Neural cell (in vitro differentiated cells): ENCODE results near the gene BMAL2. TPM values are rescaled to one million over a fixed set of nuclear protein-coding genes. Genes with fewer than 3 reads are reported as not detected.

Source experiments
- H2AFZ ChIP-seq: fragments of 200-600, 300-800 bp; sonication (generic), shearing (Covaris generic); 2 replicates; pipeline ENCODE4 v1.6.0; 2014; ENCODE audit warnings: low read depth, mild to moderate bottlenecking, antibody characterized with exemption, low read length, moderate library complexity
- H3F3A ChIP-seq: fragments of 200-600 bp; shearing (Covaris generic); 2 replicates; pipeline ENCODE4 v1.6.1; 2016; ENCODE audit warnings: mild to moderate bottlenecking, moderate library complexity, mixed read lengths, antibody characterized with exemption, low read length; ENCODE audit not compliant: insufficient read depth, poor library complexity, severe bottlenecking
- H3K27ac ChIP-seq: fragments of 200-600, 300-800 bp; sonication (generic), shearing (Covaris generic); 2 replicates; pipeline ENCODE4 v1.5.1; 2014; ENCODE audit warnings: mild to moderate bottlenecking, low read length, moderate library complexity
- H3K27me3 ChIP-seq: fragments of 300-800, 200-600 bp; sonication (generic), shearing (Covaris generic); 2 replicates; pipeline ENCODE4 v1.6.0; 2014; ENCODE audit warnings: mild to moderate bottlenecking, low read depth, low read length, moderate library complexity; ENCODE audit not compliant: insufficient read depth
- H3K36me3 ChIP-seq: fragments of 300-800, 200-600 bp; sonication (generic), shearing (Covaris generic); 2 replicates; pipeline ENCODE4 v1.5.1; 2014; ENCODE audit warnings: mild to moderate bottlenecking, antibody characterized with exemption, low read length, moderate library complexity; ENCODE audit not compliant: insufficient read depth
- H3K4me2 ChIP-seq: fragments of 300-800, 200-600 bp; sonication (generic), shearing (Covaris generic); 2 replicates; pipeline ENCODE4 v1.6.0; 2014; ENCODE audit warnings: mild to moderate bottlenecking, low read length
- H3K4me3 ChIP-seq: fragments of 300-800, 200-600 bp; sonication (generic), shearing (Covaris generic); 2 replicates; pipeline ENCODE4 v1.5.1; 2014; ENCODE audit warnings: mild to moderate bottlenecking, low read length, moderate library complexity
- H3K79me2 ChIP-seq: fragments of 200-600 bp; shearing (Covaris generic); replicated peaks from 2 replicates; pipeline ENCODE4 v1.6.0; 2014; ENCODE audit warnings: mild to moderate bottlenecking, low read length, moderate library complexity; ENCODE audit not compliant: insufficient read depth
- H3K9ac ChIP-seq: fragments of 300-800, 200-600 bp; sonication (generic), shearing (Covaris generic); 2 replicates; pipeline ENCODE4 v1.6.1; 2016; ENCODE audit warnings: mild to moderate bottlenecking, low read length, mixed read lengths
- H3K9me2 ChIP-seq: fragments of 200-600 bp; shearing (Covaris generic); 2 replicates; pipeline ENCODE4 v1.6.1; 2016; ENCODE audit warnings: mild to moderate bottlenecking, low read length, mixed read lengths; ENCODE audit not compliant: insufficient read depth
- H3K9me3 ChIP-seq: fragments of 200-600, 300-800 bp; sonication (generic), shearing (Covaris generic); 2 replicates; pipeline ENCODE4 v1.6.1; 2016; ENCODE audit warnings: mild to moderate bottlenecking, mixed run types, low read length, moderate library complexity, mixed read lengths
- H4K20me1 ChIP-seq: fragments of 200-600 bp; shearing (Covaris generic); 2 replicates; pipeline ENCODE4 v1.6.1; 2016; ENCODE audit warnings: mild to moderate bottlenecking, mixed run types; ENCODE audit not compliant: insufficient read depth
- EP300 ChIP-seq: fragments of 450-650 bp; conservative IDR thresholded peaks from 2 replicates; pipeline ENCODE4 v1.6.1; 2014; ENCODE audit warnings: antibody characterized with exemption, mild to moderate bottlenecking, moderate library complexity; ENCODE audit not compliant: poor library complexity, severe bottlenecking
- EZH2 ChIP-seq: fragments of 200-600, 300-800 bp; shearing (Covaris generic), sonication (generic); IDR thresholded peaks from 2 replicates; pipeline ENCODE4 v1.6.1; 2014; ENCODE audit warnings: antibody characterized with exemption, low read length, borderline replicate concordance, mild to moderate bottlenecking; ENCODE audit not compliant: insufficient read depth, poor library complexity, severe bottlenecking
- MXI1 ChIP-seq: fragments of 450-650 bp; conservative IDR thresholded peaks from 2 replicates; pipeline ENCODE4 v1.6.1; 2014; ENCODE audit warnings: antibody characterized with exemption, mild to moderate bottlenecking; ENCODE audit not compliant: poor library complexity, severe bottlenecking
- POLR2AphosphoS5 ChIP-seq: IDR thresholded peaks from 2 replicates; pipeline ENCODE4 v1.6.1; 2012
- RAD21 ChIP-seq: fragments of 450-650 bp; conservative IDR thresholded peaks from 2 replicates; pipeline ENCODE4 v1.6.1; 2014; ENCODE audit warnings: antibody characterized with exemption, mild to moderate bottlenecking, moderate library complexity
- SMC3 ChIP-seq: fragments of 450-650 bp; conservative IDR thresholded peaks from 2 replicates; pipeline ENCODE4 v1.6.1; 2014; ENCODE audit warnings: antibody characterized with exemption, mild to moderate bottlenecking, moderate library complexity; ENCODE audit not compliant: poor library complexity
- TAF1 ChIP-seq: IDR thresholded peaks from 2 replicates; pipeline ENCODE4 v1.6.1; 2012; ENCODE audit warnings: low read depth
- polyA plus RNA-seq: library from polyadenylated mRNA; depleted of rRNA; stranded (reverse); fragments of >200 nt; gene quantifications from 2 replicates; pipeline ENCODE4 v1.2.3, GENCODE V29; 2014
- TF ChIP-seq, protein P1 (sequence below): IDR thresholded peaks from 2 replicates; pipeline ENCODE4 v1.6.1; 2012; ENCODE audit warnings: borderline replicate concordance
- TF ChIP-seq, protein P2 (sequence below): fragments of 450-650 bp; IDR thresholded peaks from 2 replicates; pipeline ENCODE4 v1.5.1; 2014; ENCODE audit warnings: antibody characterized with exemption, mild to moderate bottlenecking, moderate library complexity; ENCODE audit not compliant: poor library complexity, severe bottlenecking

The BMAL2 gene
- polyA plus RNA-seq, 1 donor from 2014 or later: 9.8 TPM

GRCh38 chr12:27309995-27310315 lies 22.7 kb upstream of the BMAL2 start:
- Histone ChIP-seq H3K27me3 (no peaks in the 10 kb centered on the region), H3K4me2 (no peak overlapping the region), H3K79me2 (no peaks in the 10 kb centered on the region), H3K9me3 (no peaks in the 10 kb centered on the region), H3F3A (no peaks in the 10 kb centered on the region), H3K9ac (no peak overlapping the region), H3K36me3 (no peaks in the 10 kb centered on the region), H3K9me2 (no peaks in the 10 kb centered on the region), H4K20me1 (no peaks in the 10 kb centered on the region), H2AFZ (no peak overlapping the region), H3K4me3 (no peak overlapping the region), H3K27ac (no peak overlapping the region)
- TF ChIP-seq, protein P1, sequence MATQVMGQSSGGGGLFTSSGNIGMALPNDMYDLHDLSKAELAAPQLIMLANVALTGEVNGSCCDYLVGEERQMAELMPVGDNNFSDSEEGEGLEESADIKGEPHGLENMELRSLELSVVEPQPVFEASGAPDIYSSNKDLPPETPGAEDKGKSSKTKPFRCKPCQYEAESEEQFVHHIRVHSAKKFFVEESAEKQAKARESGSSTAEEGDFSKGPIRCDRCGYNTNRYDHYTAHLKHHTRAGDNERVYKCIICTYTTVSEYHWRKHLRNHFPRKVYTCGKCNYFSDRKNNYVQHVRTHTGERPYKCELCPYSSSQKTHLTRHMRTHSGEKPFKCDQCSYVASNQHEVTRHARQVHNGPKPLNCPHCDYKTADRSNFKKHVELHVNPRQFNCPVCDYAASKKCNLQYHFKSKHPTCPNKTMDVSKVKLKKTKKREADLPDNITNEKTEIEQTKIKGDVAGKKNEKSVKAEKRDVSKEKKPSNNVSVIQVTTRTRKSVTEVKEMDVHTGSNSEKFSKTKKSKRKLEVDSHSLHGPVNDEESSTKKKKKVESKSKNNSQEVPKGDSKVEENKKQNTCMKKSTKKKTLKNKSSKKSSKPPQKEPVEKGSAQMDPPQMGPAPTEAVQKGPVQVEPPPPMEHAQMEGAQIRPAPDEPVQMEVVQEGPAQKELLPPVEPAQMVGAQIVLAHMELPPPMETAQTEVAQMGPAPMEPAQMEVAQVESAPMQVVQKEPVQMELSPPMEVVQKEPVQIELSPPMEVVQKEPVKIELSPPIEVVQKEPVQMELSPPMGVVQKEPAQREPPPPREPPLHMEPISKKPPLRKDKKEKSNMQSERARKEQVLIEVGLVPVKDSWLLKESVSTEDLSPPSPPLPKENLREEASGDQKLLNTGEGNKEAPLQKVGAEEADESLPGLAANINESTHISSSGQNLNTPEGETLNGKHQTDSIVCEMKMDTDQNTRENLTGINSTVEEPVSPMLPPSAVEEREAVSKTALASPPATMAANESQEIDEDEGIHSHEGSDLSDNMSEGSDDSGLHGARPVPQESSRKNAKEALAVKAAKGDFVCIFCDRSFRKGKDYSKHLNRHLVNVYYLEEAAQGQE: no peak
- no peak for TF ChIP-seq POLR2AphosphoS5
- TF ChIP-seq SMC3: no peak
- TF ChIP-seq MXI1: no peak
- TF ChIP-seq, protein P2, sequence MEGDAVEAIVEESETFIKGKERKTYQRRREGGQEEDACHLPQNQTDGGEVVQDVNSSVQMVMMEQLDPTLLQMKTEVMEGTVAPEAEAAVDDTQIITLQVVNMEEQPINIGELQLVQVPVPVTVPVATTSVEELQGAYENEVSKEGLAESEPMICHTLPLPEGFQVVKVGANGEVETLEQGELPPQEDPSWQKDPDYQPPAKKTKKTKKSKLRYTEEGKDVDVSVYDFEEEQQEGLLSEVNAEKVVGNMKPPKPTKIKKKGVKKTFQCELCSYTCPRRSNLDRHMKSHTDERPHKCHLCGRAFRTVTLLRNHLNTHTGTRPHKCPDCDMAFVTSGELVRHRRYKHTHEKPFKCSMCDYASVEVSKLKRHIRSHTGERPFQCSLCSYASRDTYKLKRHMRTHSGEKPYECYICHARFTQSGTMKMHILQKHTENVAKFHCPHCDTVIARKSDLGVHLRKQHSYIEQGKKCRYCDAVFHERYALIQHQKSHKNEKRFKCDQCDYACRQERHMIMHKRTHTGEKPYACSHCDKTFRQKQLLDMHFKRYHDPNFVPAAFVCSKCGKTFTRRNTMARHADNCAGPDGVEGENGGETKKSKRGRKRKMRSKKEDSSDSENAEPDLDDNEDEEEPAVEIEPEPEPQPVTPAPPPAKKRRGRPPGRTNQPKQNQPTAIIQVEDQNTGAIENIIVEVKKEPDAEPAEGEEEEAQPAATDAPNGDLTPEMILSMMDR: no peak
- TF ChIP-seq TAF1: no peak
- no peak for TF ChIP-seq EZH2
- no peak for TF ChIP-seq EP300
- TF ChIP-seq RAD21: no peak

- H3K9ac ChIP-seq: no peak overlapping the region
- no peaks in the 10 kb centered on the region for H4K20me1 ChIP-seq
- no peaks in the 10 kb centered on the region for H3K27me3 ChIP-seq
- H3K4me2 ChIP-seq: no peak overlapping the region
- TF ChIP-seq, protein P1: no peak
- TF ChIP-seq EP300 (no peak), RAD21 (no peak)
- no peaks in the 10 kb centered on the region for H3K9me3 ChIP-seq
- H3K4me3 ChIP-seq: no peak overlapping the region
- H3F3A ChIP-seq: no peaks in the 10 kb centered on the region
- H3K27ac ChIP-seq: no peak overlapping the region
- H2AFZ ChIP-seq: no peak overlapping the region
- H3K9me2 ChIP-seq: no peaks in the 10 kb centered on the region
- H3K79me2 ChIP-seq: no peaks in the 10 kb centered on the region
- H3K36me3 ChIP-seq: peaks cover 4% of the 10 kb centered on the region
Observed at GRCh38 chr12:27316947-27317346, 15.7 kb upstream of the BMAL2 start.
